GM19035 (cell line): ENCODE results near the gene CTLA4.

Experiments used
- ATAC-seq: cut with Tn5 transposase; IDR thresholded peaks from one replicate; pipeline ENCODE4 v1.9.1; 2021; ENCODE audit not compliant: unreplicated experiment

The CTLA4 gene

DNA sequence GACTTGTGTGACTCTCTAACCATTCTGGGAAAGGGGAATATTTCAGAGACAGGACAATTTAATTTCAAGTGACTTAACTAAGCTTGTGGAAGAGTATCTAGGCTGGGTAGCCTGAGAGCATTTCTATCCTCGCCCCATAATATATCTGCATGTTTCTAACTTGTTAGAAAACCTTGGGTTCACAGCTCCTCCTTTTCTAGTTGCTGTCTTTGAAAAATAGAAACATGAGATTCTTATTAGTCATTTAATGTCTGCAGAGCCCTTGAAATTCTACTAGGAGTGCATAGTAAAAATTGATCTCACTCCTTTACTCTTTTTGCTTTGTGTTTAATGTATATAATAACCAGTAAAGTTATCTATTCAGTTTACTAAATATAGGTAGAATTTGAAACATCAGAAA lies 22.4 kb downstream of the CTLA4 start:
- no peak for ATAC-seq

DNA sequence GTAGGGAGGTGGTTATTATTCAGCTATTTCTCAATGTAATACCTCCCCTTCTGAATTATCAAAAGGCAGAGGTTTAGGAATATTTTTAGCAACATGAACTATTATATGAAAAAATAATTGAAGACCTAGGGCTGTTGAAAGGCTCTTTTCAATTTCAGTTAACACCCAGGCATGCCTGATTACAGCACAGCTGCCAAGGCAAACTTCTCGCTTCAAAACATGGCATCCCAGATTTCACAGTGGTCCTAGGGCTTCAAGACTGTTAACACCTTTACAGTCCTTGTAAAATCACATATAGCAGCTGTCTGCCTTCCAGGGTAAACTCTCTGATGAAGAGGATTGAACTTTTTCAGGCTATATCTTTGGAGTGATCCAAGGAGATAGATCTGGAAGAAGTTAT lies 23.2 kb downstream of the CTLA4 start:
- ATAC-seq, result no peak

- no peak for ATAC-seq
These were observed 23.9 kb downstream of the CTLA4 start for GRCh38 chr2:203891474-203891873.

GRCh38 chr2:203892207-203892606 lies 24.6 kb downstream of the CTLA4 start:
- ATAC-seq, result no peak

DNA sequence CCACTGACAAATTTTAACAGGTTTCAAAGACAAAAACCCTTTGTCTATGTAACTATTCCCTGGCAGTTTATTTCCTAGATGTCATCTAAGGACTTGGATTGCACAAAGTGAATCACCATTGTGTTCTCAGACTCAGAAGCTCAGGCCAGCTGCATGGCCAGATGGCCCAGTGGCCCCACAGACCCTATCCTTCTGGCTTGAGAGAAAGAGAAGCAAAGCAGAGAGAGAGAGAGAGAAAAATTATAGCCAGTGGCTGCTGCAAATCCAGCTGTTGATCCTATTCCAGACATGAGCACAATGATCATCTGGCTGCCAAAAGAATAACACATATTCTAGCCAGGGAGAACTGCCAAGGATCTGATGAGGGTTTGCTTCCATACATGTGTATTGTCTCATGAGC lies 25.8 kb downstream of the CTLA4 start:
- no peak for ATAC-seq

DNA sequence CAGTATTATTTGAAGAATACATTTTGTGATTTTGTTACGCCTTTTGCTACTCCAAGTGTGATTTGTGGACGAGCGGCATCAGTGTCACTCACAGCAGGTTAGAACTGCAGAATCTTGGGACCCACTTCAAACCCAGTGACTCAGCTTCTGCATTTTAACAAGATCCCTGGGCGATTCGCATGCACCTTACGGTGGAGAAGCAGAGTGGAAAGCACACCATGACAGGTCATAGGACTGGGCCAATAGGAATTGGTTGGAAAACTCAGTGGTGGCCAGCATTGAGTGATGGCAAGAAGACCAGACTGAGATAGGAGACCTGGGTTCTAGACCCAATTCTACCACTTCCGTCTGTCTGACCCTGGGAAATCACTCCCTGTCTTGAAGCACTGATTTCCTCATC lies 26.3 kb downstream of the CTLA4 start:
- ATAC-seq, result no peak

- no peak for ATAC-seq
These were observed 26.7 kb downstream of the CTLA4 start for GRCh38 chr2:203894262-203894661.

DNA sequence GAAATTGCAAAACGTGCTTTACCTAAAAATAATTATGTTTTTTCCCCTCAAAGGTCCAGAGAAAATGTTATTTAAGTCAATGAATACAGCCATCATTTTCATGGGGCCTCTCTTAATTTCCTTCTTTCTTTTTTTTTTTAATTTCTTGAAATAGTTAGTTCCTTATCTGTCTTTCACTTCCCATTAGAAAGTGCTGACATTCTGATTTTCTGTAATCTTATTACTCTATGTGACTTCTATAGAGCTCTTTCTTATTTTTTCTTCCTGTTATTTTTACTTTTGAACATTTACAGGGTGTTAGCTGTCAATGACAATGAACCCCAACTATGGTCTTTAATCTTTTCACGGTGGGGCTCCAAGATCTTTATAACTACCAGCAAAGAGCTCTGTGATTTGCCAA lies 30.0 kb downstream of the CTLA4 start:
- no peak for ATAC-seq

DNA sequence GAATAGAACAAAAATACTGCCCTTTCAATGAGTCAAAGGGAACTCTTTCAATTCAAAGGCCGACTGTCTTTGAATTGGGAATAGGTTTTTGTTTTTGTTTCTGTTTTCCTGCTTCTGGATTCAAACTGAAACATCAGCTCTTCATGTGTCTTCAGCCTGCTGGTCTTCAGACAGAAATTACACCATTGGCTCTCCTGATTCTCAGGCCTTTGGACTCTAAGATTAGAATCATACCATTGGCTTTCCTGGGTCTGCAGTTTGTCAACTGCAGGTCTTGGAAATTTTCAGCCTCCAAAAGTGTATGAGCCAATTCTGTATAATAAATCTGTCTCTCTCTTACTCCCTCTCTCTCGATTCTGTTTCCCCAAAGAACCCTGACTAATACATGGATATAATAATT lies 31.1 kb downstream of the CTLA4 start:
- no peak for ATAC-seq

DNA sequence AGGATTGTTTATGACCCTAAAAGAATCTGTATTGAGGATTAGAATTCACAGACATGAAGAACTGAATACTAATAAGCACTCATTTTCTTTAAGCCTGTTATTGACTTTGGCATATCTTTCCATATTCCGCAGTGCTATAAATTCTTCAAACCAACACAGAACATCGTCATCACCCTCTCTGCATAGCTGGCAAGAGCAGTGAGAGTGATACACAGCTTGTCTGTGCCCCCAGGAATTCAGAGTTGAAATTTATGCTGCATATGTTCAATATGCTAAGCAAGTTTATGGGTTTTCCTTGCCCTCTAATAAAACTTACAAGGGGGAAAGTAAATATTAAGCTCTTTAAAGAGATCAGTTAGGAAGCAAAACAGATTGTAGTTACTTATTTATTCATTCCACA lies 32.7 kb downstream of the CTLA4 start:
- no peak for ATAC-seq

GRCh38 chr2:203904022-203904421 lies 36.5 kb downstream of the CTLA4 start:
- ATAC-seq, result no peak

- no peak for ATAC-seq
These were observed 38.1 kb downstream of the CTLA4 start for GRCh38 chr2:203905656-203906055.

DNA sequence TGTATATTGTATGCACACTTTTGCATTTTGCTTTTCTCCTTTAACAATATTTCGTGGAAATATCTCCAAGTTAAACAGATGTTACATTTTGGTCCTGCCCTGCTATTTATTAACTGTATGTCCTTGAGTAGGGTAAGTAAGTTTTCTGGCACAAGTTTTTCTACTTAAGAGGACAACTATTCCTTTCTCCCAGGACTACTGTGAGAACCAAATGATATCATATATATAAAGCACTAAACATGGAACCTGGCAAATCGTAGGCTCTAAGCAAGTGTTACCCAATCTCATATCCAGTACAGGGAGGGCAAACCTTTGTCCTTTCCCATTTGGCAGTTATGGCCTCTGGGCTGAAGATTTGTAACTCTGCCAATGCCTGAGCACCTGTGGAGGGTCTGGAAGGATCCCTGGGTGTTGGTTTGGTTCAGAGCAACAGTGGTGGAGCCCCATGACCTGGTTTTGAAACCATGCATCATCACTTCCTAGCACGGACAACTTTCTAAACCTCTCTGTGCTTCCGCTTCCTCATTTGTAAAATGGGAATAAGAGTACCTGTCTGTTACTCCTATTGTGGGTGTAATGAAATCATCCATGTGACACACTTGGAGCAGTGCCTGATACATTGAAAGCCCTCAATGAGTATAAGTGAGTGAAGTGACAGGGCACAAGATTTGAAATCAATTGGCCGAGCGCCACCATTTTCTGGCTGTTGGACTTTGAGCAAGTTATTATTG lies 40.7 kb downstream of the CTLA4 start:
- ATAC-seq, result no peak

- no peak for ATAC-seq
These were observed 41.2 kb downstream of the CTLA4 start for GRCh38 chr2:203908797-203909185.

DNA sequence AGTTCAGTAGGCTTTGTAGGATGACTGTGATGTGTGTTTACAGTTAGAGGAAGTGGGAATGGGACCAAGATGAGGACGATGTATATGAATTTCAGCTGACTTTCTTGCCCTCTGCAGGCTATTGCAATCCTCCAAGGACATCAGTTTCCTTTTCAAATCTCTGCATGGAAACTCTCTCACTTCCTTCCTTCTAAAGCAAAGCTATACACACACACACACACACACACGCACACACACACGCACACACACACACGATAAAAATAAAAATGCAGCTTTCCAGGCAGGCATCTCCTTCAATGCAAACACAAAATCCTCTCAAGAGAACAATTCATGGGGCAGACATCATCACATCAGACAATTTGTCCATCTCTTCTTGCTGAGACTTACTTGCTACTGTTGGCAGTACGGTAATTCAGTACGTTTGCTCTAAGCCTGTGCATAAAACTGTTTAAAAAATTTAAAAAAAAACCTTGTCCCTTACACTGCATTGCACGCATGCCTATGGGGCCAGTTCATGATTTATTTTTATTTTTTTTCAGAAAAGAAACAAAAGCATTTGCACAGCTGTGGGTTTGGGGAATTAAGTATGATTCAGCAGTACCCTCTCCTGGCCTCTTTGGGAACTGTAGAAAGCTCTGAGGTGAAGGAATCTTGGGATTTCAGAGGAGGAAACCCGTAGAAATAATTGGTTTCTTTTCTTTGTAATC lies 41.8 kb downstream of the CTLA4 start:
- ATAC-seq, result no peak

DNA sequence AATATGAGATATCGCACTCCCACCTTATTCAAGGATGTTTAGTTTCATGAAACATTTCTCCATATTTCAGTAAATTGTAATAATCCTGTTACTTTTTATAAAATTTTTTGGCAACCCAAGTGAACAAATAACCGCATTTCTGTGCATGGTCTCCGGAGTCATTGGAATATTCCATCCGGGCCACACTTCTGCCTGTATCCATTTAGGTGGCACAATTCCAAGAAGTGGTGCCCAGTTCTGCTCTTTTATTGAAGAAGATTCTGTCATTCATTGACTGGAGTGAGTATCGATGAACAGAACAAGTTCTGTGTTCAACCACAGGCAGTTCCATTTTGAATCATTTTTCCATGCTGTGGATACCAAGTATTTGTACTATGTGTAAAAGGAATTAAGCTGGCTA lies 42.4 kb downstream of the CTLA4 start:
- no peak for ATAC-seq

GRCh38 chr2:203913947-203914346 lies 46.4 kb downstream of the CTLA4 start:
- no peak for ATAC-seq

GRCh38 chr2:203914546-203915182 lies 47.1 kb downstream of the CTLA4 start:
- no peak for ATAC-seq

- ATAC-seq, result no peak
These were observed 47.7 kb downstream of the CTLA4 start for GRCh38 chr2:203915256-203915655.

GRCh38 chr2:203916756-203917155 lies 49.2 kb downstream of the CTLA4 start:
- ATAC-seq, result no peak

DNA sequence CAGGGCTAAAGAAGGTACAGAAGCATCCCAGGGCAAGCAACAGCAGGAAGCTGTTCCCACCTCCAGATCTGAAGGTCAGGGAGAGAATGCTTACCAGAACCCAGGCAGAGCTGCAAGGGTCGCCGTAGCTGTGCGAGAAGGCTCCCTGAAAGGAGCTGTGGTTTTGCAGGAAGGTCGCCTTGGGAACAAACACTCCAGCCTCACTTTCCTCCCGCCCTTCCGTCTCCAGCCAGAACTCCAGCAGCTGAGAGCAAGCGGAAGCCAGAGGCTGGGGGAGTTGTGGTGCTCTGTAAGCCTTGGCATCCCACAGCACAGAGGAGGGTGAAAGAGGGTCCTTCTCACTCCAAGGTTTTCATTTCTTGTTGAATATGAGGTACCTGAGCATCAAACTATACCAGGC lies 50.7 kb downstream of the CTLA4 start:
- ATAC-seq, result no peak

DNA sequence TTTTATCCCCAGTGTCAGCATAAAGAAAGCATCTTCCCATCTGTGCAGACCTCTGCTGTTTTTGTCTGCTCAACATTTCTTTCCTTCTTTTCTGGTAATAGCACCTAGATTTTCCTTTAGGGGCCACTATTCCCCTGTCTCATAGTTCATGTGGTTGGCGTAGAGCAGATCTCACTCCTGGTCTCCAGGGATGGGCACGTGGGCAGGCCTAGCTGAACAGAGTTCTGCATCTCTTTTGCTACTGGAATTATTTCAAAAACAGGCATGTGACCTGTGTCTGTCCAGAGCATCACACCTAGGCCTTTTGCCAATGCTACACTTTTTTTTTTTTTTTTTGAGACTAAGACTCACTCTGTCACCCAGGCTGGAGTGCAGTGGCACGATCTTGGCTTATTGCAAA lies 51.3 kb downstream of the CTLA4 start:
- no peak for ATAC-seq
